Uterus (tissue), 2 donors: Measurements from ENCODE around the gene ESRRB.

Experiments used
- POLR2A ChIP-seq, 2 donors: fragments of 450-650 bp; IDR thresholded peaks; one replicate each; pipeline ENCODE4 v1.6.1; 2016; ENCODE audit warnings: antibody characterized with exemption in 2 of 2, mild to moderate bottlenecking in 1 of 2, moderate library complexity in 1 of 2
- TF ChIP-seq, protein P1 (sequence below), 4 experiments: fragments of 200-600 bp in 2 of 4; fragments of 450-650 bp in 2 of 4; sonication (generic) in 2 of 4; IDR thresholded peaks; one replicate each; pipeline ENCODE4 v1.5.1; 2016 to 2019; ENCODE audit warnings: antibody characterized with exemption in 4 of 4, mild to moderate bottlenecking in 2 of 4, moderate library complexity in 1 of 4

DNA sequence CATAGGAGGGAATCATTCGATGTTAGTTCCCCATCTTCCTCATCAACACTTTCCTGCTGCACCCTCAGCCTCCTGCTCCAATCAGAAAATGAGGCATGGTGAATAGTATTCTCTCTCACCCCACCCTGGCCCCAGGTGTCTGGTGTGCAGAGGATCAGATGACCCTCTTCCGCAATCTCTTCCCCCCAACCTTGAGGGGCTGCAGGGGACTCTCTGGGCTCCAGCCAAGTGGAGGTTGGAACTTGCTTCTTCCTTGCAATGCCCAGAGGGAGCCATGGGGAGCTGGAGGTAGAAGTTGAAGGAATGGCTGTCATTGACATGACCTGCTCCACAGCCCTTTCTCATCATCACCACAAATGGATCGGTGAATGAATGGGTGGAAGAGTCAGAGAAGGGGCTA is 20.2 kb upstream of the ESRRB start:
- TF ChIP-seq, protein P1, sequence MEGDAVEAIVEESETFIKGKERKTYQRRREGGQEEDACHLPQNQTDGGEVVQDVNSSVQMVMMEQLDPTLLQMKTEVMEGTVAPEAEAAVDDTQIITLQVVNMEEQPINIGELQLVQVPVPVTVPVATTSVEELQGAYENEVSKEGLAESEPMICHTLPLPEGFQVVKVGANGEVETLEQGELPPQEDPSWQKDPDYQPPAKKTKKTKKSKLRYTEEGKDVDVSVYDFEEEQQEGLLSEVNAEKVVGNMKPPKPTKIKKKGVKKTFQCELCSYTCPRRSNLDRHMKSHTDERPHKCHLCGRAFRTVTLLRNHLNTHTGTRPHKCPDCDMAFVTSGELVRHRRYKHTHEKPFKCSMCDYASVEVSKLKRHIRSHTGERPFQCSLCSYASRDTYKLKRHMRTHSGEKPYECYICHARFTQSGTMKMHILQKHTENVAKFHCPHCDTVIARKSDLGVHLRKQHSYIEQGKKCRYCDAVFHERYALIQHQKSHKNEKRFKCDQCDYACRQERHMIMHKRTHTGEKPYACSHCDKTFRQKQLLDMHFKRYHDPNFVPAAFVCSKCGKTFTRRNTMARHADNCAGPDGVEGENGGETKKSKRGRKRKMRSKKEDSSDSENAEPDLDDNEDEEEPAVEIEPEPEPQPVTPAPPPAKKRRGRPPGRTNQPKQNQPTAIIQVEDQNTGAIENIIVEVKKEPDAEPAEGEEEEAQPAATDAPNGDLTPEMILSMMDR (IDR thresholded peaks at IDR 0.05) = no peak
- TF ChIP-seq POLR2A (IDR thresholded peaks at IDR 0.05) = no peak
